AG09319 (cell line): ENCODE data around the gene GALNT2.

Source experiments
- DNase-seq: peaks from one replicate; pipeline ENCODE4 v3.0.0-alpha.2; 2010; ENCODE audit warnings: low read depth; ENCODE audit errors: extremely low read depth
- TF ChIP-seq, protein P1 (sequence below): IDR thresholded peaks from 2 replicates; pipeline ENCODE4 v1.5.1; 2011; ENCODE audit warnings: low read depth, mild to moderate bottlenecking, inconsistent platforms, low read length, moderate library complexity

Gene GALNT2

DNA sequence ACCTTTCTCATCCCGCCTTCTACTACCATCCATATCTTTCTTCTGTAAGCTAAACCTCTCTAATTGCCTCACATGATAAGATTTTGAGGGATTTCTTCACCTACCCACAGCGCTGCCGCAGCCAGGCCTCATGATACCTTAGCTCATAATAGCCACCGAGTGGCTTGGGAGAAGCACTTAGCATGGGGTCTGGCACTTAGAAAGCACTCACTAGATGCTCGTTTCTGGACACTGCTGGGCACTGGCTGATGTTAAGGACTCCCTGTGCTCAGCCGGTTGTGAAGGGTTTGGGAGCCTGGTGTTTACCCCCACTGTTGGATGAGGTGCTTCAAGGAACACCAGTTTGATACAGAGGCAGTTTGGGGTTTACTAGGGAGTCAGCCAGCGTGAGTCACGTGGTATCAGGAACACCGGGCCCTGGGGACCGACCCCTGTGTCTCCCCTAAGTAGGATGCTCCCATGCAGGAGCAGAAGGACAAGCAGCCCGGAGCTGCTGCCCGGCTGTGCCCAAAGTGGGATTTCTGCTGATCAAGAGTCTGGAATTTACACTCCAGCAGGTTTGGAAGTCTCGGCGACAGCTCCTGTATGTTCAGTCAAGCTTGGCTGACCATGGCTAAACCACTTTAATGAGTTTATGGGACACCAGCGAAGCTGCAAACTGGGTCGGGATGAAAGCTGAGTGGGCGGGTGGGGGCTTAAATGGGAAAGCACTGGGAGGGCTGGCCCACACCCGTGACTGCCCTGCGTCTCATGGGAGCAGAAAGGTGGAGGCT, 63.3 kb downstream of the GALNT2 start:
- TF ChIP-seq, protein P1, sequence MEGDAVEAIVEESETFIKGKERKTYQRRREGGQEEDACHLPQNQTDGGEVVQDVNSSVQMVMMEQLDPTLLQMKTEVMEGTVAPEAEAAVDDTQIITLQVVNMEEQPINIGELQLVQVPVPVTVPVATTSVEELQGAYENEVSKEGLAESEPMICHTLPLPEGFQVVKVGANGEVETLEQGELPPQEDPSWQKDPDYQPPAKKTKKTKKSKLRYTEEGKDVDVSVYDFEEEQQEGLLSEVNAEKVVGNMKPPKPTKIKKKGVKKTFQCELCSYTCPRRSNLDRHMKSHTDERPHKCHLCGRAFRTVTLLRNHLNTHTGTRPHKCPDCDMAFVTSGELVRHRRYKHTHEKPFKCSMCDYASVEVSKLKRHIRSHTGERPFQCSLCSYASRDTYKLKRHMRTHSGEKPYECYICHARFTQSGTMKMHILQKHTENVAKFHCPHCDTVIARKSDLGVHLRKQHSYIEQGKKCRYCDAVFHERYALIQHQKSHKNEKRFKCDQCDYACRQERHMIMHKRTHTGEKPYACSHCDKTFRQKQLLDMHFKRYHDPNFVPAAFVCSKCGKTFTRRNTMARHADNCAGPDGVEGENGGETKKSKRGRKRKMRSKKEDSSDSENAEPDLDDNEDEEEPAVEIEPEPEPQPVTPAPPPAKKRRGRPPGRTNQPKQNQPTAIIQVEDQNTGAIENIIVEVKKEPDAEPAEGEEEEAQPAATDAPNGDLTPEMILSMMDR: no peak
- DNase-seq: no peak

DNA sequence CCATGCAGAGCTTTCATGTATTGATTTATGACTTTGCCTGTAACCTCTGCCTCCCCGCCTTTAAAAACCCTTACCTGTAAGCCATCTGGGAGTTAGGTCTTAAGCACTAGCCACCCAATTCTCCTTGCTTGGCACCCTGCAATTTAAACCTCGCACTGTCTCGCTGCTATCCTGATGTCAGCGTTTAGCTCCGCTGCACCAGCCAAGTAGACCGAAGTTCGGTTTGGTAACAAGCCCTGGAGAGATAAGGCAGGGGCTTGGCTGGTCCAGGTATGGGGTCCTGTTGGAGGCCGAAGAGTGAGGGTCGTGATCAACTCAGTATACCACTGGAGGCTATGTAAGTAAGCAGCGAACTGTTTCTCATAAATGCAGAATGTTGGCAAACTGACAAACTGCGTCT, 64.4 kb downstream of the GALNT2 start:
- no peak for DNase-seq
- TF ChIP-seq, protein P1: no peak

DNA sequence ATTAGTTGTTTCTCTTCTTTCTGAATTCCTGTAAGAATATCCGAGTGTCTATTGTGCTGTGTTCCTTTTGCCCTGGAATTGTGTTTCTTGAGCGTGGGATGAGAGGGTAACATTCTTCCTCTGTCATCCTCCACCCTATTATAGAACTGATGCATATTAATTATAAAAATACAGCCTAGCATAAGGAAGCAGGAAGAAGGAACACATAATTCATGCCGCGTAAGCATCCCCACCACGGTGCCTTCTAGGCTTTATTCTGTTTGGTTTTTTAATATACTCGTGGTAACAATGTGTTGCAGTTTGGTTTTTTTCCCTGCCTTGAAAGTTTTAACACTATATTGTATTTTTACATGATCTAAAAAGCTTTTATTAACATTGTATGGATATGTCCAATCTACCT, 65.7 kb downstream of the GALNT2 start:
- TF ChIP-seq, protein P1: no peak

DNA sequence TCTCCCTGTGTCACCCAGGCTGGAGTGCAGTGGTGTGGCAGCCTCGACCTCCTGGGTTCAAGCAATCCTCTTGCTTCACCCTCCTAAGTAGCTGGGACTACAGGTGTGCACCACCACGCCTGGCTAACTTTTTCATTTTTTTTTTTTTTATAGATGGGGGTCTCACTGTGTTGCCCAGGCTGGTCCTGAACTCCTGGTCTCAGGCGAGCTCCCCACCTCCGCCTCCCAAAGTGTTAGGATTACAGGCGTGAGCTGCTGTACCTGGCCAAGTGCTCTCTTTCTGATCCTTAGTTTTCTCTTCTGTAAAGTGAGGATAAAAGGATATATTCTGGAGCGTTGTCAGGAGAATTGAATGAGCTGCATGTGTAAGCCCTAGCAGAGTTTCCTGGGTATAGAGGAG, 68.7 kb downstream of the GALNT2 start:
- no peak for DNase-seq
- TF ChIP-seq, protein P1: no peak

More for the DNA sequence above, 65.7 kb downstream of the GALNT2 start:
- DNase-seq: no peak

DNA sequence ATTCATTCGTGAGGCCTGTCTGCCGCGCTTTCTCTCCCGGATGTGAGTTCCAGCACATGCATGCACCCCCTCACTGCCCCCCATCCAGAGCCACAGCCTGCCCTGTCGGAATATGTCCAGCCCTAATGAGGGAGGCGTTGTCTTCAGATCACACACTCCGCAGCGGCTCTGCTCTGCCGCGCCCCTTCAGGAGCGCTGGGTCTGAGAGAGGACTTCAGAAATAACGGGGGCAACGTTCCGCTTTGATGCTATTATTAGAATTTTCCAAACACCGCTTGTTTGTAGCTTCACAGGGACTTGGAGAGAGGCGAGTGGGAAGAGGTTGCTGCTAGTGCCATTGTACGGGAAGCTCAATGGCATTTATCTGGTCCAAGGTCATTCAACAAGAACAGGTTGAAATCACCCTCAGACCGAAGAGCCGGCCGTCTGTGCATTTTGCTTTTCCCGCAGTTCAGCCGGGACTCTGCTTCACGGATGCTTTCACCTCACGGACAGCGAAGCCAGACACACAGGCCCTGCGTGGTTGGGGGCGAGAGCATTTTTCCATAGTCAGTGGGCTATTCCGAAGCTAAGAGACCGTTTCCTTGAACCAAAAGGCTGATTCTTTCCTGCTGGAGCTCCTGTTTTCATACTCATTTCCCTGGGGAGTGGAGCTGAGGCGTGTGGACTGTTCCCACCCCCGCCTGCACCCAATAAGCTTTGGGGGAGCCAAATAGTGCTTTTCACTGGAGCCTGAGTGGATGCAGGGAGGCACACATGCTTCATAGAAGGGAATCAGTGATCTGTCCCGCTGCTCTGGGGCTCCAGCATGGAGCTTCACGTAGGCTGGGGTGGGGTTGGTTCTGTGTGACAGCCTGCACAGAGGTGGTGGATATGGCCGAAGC, 69.7 kb downstream of the GALNT2 start:
- TF ChIP-seq, protein P1: no peak
- DNase-seq: no peak

DNA sequence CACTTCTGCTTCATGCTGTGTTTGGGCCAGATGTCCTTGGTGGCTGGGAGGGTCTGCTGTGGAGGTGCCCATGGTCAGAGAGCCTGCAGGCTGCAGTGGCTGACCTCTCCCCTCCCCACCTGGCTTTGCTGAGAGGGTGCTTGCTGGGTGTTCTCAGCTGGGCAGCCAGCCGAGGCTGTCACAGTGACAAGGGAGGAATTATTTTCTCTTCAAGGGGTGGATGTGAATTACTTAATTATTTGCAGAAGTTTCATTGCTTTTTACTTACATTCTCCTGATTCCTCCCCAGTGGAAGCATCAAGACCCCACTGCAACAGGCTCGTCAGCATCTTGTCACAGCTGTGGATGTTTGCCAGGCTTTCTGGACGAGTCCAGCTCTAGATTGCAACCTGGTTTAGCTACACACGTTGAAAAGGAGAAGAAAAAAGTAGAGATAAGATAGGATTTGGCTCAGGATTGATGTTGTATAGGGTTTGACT, 70.3 kb downstream of the GALNT2 start:
- DNase-seq: no peak
- TF ChIP-seq, protein P1: no peak
